ENCODE results near the gene IRX4. TPM values are rescaled to one million over a fixed set of nuclear protein-coding genes. Genes with fewer than 3 reads are reported as not detected.

The IRX4 gene
- total and polyA plus RNA-seq, 9 of the 15 experiments (the other 6 are each of a cell fraction or from before 2014, with no cell fraction given) = not detected

- FAIRE-seq (no peak), ATAC-seq (no peak), DNase-seq (ENCODE audit: extremely low read depth in 1 of 4, low spot score in 3 of 4) (no peak)
- Histone ChIP-seq H3K4me1 (replicated peaks in 1 of 2; ENCODE audit: control insufficient read depth in 2 of 2, insufficient read depth in 2 of 2, low read length in 2 of 2) (no peaks in the 10 kb centered on the region), H3K27ac (ENCODE audit: extremely low read depth, low read depth, low read length) (no peak overlapping the region), H3K79me2 (ENCODE audit: control insufficient read depth, insufficient read depth, low read length) (no peaks in the 10 kb centered on the region), H3K9me3 (replicated peaks; ENCODE audit: control insufficient read depth, insufficient read depth, low read depth, low read length) (no peaks in the 10 kb centered on the region; the same call in 1 of the 2 replicates), H3K27me3 (ENCODE audit: control insufficient read depth in 2 of 2, insufficient read depth in 2 of 2, low read length in 2 of 2) (peaks cover 32 to 67% of the 10 kb centered on the region in 2 experiments; a peak in 4 of 5 replicates), H3K4me3 (no peak overlapping the region), H4K20me1 (replicated peaks; ENCODE audit: control insufficient read depth, insufficient read depth, low read length) (peaks cover 7% of the 10 kb centered on the region; the same call in 1 of the 2 replicates), H3K9ac (ENCODE audit: insufficient read depth in 1 of 2, low read depth in 2 of 2, low read length in 2 of 2) (no peak overlapping the region), H3K36me3 (ENCODE audit: control insufficient read depth, insufficient read depth, low read length) (no peaks in the 10 kb centered on the region), H3K9me1 (ENCODE audit: control insufficient read depth, insufficient read depth, low read length) (no peaks in the 10 kb centered on the region), H2AFZ (ENCODE audit: low read depth, low read length) (no peak overlapping the region), H3K4me2 (ENCODE audit: insufficient read depth, low read length) (no peak overlapping the region)
- in situ Hi-C loops (cut with MboI) (no loop called here), intact Hi-C loops (cut with micrococcal nuclease) (no loop called here)
- 0% methylated on average over 5 of the region's 5 CpGs for whole genome bisulfite sequencing (ENCODE audit: insufficient coverage, low coverage, missing lambda C conversion rate)
- no TSS peak for BruUV-seq (replicated peaks)
- CTCF ChIA-PET (ENCODE audit: low intra/inter-chr PET ratio) = no interaction called here
- POLR2A ChIA-PET = interaction anchor here (0.6 to 1.0 kb wide), 2 partner anchors 10 to 125 kb away, joined by 3 to 4 read pairs; no protein-coding TSS in a partner anchor
- TF ChIP-seq, protein P1, sequence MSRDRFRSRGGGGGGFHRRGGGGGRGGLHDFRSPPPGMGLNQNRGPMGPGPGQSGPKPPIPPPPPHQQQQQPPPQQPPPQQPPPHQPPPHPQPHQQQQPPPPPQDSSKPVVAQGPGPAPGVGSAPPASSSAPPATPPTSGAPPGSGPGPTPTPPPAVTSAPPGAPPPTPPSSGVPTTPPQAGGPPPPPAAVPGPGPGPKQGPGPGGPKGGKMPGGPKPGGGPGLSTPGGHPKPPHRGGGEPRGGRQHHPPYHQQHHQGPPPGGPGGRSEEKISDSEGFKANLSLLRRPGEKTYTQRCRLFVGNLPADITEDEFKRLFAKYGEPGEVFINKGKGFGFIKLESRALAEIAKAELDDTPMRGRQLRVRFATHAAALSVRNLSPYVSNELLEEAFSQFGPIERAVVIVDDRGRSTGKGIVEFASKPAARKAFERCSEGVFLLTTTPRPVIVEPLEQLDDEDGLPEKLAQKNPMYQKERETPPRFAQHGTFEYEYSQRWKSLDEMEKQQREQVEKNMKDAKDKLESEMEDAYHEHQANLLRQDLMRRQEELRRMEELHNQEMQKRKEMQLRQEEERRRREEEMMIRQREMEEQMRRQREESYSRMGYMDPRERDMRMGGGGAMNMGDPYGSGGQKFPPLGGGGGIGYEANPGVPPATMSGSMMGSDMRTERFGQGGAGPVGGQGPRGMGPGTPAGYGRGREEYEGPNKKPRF (IDR thresholded peaks at IDR 0.05; ENCODE audit: low read depth, low read length) = no peak
- TF ChIP-seq ZKSCAN8 (CRISPR knock-in tag; IDR thresholded peaks at IDR 0.05) (no peak), FOXO4 (CRISPR knock-in tag; IDR thresholded peaks at IDR 0.05) (no peak), TAF7 (tag; IDR thresholded peaks at IDR 0.05) (no peak), ZNF699 (CRISPR knock-in tag; IDR thresholded peaks at IDR 0.05; ENCODE audit: insufficient replicate concordance) (no peak), POLR2AphosphoS2 (IDR thresholded peaks at IDR 0.05; ENCODE audit: low read length) (no peak), NBN (IDR thresholded peaks at IDR 0.05; ENCODE audit: low read depth) (no peak), ZZZ3 (IDR thresholded peaks at IDR 0.05) (no peak), FOSL1 (tag; conservative IDR thresholded peaks at IDR 0.05) (no peak), ZNF444 (CRISPR knock-in tag; IDR thresholded peaks at IDR 0.05) (no peak), ZNF263 (CRISPR knock-in tag; IDR thresholded peaks at IDR 0.05; ENCODE audit: borderline replicate concordance) (no peak), NCOA4 (IDR thresholded peaks at IDR 0.05; ENCODE audit: partially characterized antibody) (no peak)
- TF ChIP-seq, protein P2, sequence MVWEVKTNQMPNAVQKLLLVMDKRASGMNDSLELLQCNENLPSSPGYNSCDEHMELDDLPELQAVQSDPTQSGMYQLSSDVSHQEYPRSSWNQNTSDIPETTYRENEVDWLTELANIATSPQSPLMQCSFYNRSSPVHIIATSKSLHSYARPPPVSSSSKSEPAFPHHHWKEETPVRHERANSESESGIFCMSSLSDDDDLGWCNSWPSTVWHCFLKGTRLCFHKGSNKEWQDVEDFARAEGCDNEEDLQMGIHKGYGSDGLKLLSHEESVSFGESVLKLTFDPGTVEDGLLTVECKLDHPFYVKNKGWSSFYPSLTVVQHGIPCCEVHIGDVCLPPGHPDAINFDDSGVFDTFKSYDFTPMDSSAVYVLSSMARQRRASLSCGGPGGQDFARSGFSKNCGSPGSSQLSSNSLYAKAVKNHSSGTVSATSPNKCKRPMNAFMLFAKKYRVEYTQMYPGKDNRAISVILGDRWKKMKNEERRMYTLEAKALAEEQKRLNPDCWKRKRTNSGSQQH (CRISPR knock-in tag; IDR thresholded peaks at IDR 0.05) = no peak
- TF ChIP-seq, protein P3, sequence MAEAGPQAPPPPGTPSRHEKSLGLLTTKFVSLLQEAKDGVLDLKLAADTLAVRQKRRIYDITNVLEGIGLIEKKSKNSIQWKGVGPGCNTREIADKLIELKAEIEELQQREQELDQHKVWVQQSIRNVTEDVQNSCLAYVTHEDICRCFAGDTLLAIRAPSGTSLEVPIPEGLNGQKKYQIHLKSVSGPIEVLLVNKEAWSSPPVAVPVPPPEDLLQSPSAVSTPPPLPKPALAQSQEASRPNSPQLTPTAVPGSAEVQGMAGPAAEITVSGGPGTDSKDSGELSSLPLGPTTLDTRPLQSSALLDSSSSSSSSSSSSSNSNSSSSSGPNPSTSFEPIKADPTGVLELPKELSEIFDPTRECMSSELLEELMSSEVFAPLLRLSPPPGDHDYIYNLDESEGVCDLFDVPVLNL (CRISPR knock-in tag; IDR thresholded peaks at IDR 0.05; ENCODE audit: low read depth) = no peak
Measured at GRCh38 chr5:1899201-1899600, 16.5 kb upstream of the IRX4 start.

Data from K562 (cell line).